Fibroblast of the aortic adventitia (primary cell): ENCODE measurements around the gene BTN3A1. TPM values are rescaled to one million over a fixed set of nuclear protein-coding genes. Genes with fewer than 3 reads are reported as not detected.

Experiments
- DNase-seq: peaks from one replicate; pipeline ENCODE4 v3.0.0-alpha.2; 2010; ENCODE audit warnings: low read depth
- H3K4me3 ChIP-seq: 2 replicates; pipeline ENCODE4 v1.5.1; 2011; ENCODE audit warnings: low read depth, mild to moderate bottlenecking, control low read depth, low read length, moderate library complexity
- CTCF ChIP-seq: IDR thresholded peaks from 2 replicates; pipeline ENCODE4 v1.5.1; 2011; ENCODE audit warnings: mild to moderate bottlenecking, low read length, control low read depth, inconsistent platforms; ENCODE audit not compliant: insufficient read depth
- total RNA-seq: library from RNA; depleted of rRNA; stranded (reverse); fragments of >200 nt; gene quantifications from 2 replicates; pipeline ENCODE4 v1.2.3, GENCODE V29; 2012; ENCODE audit warnings: low replicate concordance

The BTN3A1 gene
- total RNA-seq, 1 donor: 24.0 TPM

GRCh38 chr6:26360451-26361416 lies 41.3 kb upstream of the BTN3A1 start:
- no peak for DNase-seq
- no peak for TF ChIP-seq CTCF
- no peak overlapping the region for H3K4me3 ChIP-seq

- no peak for DNase-seq
- no peak overlapping the region for H3K4me3 ChIP-seq
- no peak for TF ChIP-seq CTCF
Observed at GRCh38 chr6:26361544-26361943, 40.5 kb upstream of the BTN3A1 start.

GRCh38 chr6:26362093-26362835 lies 39.8 kb upstream of the BTN3A1 start:
- H3K4me3 ChIP-seq: no peak overlapping the region
- no peak for DNase-seq
- TF ChIP-seq CTCF: no peak

- no peak overlapping the region for H3K4me3 ChIP-seq
- no peak for DNase-seq
- TF ChIP-seq CTCF: no peak
Observed at GRCh38 chr6:26362836-26363220, 39.2 kb upstream of the BTN3A1 start.

GRCh38 chr6:26363882-26364701 lies 38.0 kb upstream of the BTN3A1 start:
- no peak for TF ChIP-seq CTCF
- DNase-seq: peak; percentile 26
- peak overlapping the region; percentile 55 for H3K4me3 ChIP-seq

GRCh38 chr6:26365633-26365995 lies 36.5 kb upstream of the BTN3A1 start:
- no peak for TF ChIP-seq CTCF
- peak overlapping the region; percentile 83 for H3K4me3 ChIP-seq

More at GRCh38 chr6:26365633-26365995, 36.5 kb upstream of the BTN3A1 start:
- DNase-seq: no peak
